HG03469 (cell line): ENCODE measurements around the gene IL36A.

Source experiments
- ATAC-seq: cut with Tn5 transposase; IDR thresholded peaks from one replicate; pipeline ENCODE4 v1.9.1; 2021; ENCODE audit warnings: mild to moderate bottlenecking, moderate library complexity, moderate number of reproducible peaks; ENCODE audit not compliant: unreplicated experiment

IL36A gene

GRCh38 chr2:113046465-113046864 is 41.2 kb downstream of the IL36A start:
- no peak for ATAC-seq

DNA sequence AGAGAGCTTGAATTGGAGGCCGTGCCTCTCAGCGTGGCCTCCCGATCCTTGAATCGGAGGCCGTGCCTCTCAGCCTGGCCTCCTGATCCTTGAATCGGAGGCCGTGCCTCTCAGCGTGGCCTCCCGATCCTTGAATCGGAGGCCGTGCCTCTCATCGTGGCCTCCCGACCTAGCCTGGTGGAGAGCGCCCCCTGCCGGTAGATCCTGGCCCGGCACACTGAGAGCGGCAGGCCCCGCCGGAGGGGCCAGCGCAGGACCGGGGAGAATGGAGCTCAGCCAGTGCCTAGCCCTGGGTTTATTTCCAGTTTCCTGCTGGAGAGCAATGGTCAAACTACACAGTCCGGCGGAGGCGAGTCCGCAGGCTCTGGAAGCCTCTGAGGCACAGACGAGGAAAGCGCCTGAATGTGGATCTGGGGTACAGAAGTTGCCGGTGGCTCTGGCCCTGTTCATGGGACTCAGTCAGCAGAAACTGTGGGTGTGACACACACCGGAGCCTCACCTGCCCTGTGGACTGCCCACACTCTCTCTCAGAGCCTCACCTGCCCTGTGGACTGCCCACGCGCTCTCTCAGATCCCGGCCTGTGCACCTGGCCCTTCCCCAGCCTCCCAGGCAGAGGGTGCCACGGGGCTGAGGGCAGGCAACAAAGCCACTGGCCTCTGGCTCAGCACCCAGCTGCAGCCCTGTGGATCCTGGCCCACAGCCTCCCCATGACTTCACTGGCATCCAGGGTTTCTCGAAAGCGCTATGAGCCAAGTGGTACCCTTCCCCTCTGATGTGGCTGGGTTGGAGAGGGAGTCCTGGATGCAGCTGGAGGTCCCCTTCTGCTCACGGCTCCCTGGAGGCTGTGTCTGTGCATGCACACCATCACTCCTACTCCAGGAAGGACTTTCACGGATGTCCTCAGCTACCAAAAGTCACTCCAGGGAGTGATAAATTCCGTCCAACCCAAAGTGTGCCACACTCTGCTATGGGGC is 45.9 kb downstream of the IL36A start:
- no peak for ATAC-seq

- no peak for ATAC-seq
Measured at GRCh38 chr2:113052396-113052917, 47.2 kb downstream of the IL36A start, which contains the start of gene IL36B. Gene IL36B, minus strand, starts transcription at chr2:113052867.

DNA sequence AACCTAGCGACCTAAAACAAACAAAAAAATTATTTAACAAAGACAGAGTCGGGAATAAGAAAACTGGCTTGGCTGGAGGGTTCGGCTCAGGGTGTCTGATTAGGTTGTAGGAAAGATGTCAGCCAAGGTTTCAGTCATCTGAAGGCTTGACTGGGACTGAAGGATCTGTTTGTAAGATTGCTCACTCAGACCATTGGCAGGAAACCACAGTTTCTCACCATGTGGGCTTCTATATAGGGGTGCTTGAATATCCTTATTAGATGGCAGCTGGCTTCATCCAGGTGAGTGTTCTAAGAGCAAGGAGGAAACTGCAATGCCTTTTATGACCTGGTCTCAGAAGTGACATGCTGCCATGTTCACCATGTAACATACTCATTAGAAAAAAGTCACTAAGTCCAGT is 48.4 kb downstream of the IL36A start:
- no peak for ATAC-seq

DNA sequence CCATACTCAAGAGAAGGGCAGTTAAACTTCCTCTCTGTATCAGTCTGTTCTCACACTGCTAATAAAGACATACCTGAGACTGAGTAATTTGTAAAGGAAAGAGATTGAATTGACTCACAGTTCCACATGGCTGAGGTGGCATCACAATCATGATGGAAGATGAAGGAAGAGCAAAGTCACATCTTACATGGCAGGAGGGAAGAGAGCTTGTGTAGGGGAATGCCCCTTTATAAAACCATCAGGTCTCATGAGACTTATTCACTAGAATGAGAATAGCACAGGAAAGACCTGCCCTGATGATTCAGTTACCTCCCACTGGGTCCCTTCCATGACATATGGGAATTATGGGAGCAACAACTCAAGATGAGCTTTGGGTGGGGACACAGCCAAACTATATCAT is 48.8 kb downstream of the IL36A start:
- no peak for ATAC-seq

GRCh38 chr2:113056521-113056920 is 51.3 kb downstream of the IL36A start:
- ATAC-seq = no peak

GRCh38 chr2:113057117-113057516 is 51.9 kb downstream of the IL36A start:
- ATAC-seq = no peak
